OCI-LY3 (cell line): ENCODE measurements around the gene NPAP1.

Experiments
- CTCF ChIP-seq: fragments of 200-600, 300-600 bp; sonication (generic); IDR thresholded peaks from 2 replicates; pipeline ENCODE4 v1.5.1; 2014; ENCODE audit warnings: antibody characterized with exemption, low read length, low read depth
- EZH2phosphoT487 ChIP-seq: fragments of 200-600 bp; shearing (Covaris generic); IDR thresholded peaks from 2 replicates; pipeline ENCODE4 v1.6.1; 2018; ENCODE audit warnings: antibody characterized with exemption, mixed run types, low read depth

GRCh38 chr15:24662991-24663390 is 12.6 kb upstream of the NPAP1 start:
- TF ChIP-seq CTCF (no peak), EZH2phosphoT487 (no peak)
